Activated CD8-positive, alpha-beta memory T cell treated with anti-CD3 and anti-CD28 coated beads, Interleukin-2, amount 50 U/mL, for 48 hours (primary cell): ENCODE data around the gene FCGR3A.
"Not testable (repeated sequence)": the region's sequence is repeated elsewhere in the genome, so short reads cannot be mapped to it uniquely, and the experiment has no call there.

Experiments
- DNase-seq: peaks from one replicate; pipeline ENCODE4 v3.0.0-alpha.2; 2020

Gene FCGR3A

GRCh38 chr1:161549652-161550051 is at the start of gene FCGR3A:
Gene FCGR3A, minus strand, starts transcription at chr1:161549818. Its CDS starts 82 bp downstream, at chr1:161549736.
- no peak for DNase-seq

- DNase-seq, result not testable (repeated sequence)
Observed at GRCh38 chr1:161597077-161597476, 47.5 kb upstream of the FCGR3A start.

DNA sequence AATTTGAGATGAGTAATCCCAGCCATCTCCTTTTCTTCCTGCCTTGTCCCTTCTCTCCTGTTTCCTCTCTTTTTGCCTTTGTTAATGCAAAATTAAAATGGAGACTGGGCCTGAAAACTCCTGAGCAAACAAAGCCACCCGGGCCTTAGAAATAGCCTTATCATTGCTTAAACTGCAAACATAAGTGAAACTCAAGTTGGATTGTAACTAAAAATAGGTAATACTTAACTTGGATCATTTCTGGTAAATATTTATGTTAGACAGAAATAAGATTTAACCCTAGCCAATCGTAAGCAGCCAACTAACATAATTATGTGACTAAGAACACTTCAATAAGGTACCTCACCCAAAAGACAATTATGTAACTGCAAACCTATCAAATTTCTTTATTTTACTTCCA is 46.0 kb upstream of the FCGR3A start:
- not testable (repeated sequence) for DNase-seq

- DNase-seq, result not testable (repeated sequence)
Observed at GRCh38 chr1:161595173-161595572, 45.6 kb upstream of the FCGR3A start.

- not testable (repeated sequence) for DNase-seq
Observed at GRCh38 chr1:161594269-161594984, 44.8 kb upstream of the FCGR3A start.

GRCh38 chr1:161593092-161593755 is 43.6 kb upstream of the FCGR3A start:
- not testable (repeated sequence) for DNase-seq

- DNase-seq, result not testable (repeated sequence)
Observed at GRCh38 chr1:161592586-161592985, 43.0 kb upstream of the FCGR3A start.

DNA sequence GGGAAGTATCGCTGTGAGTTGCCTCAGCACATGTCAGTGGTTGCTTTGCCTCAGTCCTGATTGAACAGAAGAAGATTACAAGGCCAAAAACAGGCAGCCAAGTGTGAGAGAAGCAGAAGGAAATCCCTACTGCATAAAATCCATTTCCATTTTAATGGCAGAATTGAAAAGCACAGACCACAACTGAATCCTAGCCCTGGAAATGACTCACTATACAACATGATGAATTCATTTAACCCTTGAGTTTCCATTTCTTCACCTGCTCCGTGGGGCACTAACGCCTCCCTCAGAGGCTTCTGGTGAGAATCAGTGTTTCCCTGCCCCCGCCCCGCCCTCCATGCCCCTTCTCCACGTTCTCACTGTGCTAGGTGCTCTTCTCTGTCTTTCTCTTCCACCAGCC is 40.3 kb upstream of the FCGR3A start:
- not testable (repeated sequence) for DNase-seq

GRCh38 chr1:161589365-161589764 is 39.7 kb upstream of the FCGR3A start:
- not testable (repeated sequence) for DNase-seq

DNA sequence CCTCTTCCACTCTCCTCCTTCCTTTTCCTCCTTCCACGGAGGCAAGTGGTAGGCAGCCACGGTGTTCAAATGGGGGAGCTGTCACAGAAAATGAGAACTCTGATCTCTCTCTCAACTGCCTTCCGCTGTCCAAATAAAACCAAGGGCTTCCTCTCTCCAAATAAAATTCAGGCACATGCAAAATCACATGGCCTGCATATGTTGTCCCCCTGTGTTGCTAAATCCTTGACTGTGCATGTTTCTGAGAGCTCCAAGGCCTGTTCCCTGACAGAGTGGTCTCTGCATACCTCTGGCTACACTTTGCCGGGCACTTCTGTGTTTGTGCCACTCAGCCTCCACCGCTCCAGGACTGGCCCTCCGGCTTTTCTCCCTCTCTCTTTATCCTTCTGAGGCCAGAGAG is 39.0 kb upstream of the FCGR3A start:
- not testable (repeated sequence) for DNase-seq

DNA sequence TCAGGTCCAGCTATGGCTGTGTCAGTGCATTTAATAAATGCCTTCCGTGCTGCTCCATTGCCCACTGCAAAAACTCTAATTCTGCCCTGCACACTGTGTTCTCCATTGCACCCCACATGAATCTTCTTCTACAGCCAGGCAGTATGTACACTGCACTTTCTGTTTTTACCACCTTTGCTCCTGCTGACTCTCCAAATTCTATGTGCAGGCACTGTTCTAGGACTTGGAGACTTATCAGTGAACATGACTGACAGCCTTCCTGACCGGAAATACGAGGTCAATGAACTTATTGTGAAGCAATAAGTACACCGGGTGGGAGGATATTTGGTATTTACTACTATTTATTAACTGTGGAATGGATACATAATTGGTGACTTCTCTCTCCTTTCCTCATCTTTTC is 33.3 kb upstream of the FCGR3A start:
- DNase-seq, result not testable (repeated sequence)

DNA sequence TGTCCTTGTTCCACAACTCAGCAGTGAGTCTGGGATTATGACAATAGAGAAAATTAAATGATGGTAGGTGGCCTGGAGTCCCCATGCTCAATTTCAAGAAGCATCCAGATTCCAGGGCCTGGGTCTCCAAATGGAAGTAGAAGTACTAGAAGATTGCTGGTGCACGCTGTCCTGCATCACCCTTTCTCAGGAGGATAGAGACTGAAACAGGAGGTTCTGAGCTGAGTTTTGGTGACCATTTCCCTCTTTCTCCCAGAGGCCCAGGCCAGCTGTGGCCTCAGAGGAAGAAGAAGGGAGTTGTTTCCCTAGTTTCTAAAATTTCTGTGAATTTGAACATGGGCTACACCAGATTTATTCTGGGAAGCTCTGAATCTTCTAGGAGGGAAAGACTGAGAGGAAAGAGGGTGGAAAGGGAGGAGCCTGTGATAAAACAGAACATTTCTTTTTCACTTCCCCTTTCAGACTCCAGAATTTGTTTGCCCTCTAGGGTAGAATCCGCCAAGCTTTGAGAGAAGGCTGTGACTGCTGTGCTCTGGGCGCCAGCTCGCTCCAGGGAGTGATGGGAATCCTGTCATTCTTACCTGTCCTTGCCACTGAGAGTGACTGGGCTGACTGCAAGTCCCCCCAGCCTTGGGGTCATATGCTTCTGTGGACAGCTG is 31.4 kb upstream of the FCGR3A start:
- not testable (repeated sequence) for DNase-seq

- not testable (repeated sequence) for DNase-seq
Observed at GRCh38 chr1:161579856-161580507, 30.4 kb upstream of the FCGR3A start.

DNA sequence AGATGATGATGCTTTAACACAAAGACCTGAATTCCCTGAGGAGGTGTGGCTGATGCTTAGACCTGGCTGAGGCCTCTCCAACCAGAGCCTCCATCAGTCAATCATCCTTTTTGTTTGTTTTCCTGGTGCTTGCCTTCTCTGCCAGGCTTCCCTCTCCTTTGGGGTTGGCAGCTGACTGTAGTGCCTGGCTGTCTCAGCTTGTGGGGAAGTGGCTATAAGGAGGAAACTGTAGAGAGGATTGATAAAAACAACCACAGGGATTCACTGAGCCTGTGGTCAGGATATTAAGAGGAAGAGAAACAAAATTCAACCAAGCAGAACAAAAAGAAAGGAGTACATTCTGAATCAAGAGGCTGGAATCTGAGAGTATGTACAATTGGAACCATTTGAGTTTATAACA is 27.1 kb upstream of the FCGR3A start:
- not testable (repeated sequence) for DNase-seq

GRCh38 chr1:161571703-161572102 is 22.1 kb upstream of the FCGR3A start:
- not testable (repeated sequence) for DNase-seq

DNA sequence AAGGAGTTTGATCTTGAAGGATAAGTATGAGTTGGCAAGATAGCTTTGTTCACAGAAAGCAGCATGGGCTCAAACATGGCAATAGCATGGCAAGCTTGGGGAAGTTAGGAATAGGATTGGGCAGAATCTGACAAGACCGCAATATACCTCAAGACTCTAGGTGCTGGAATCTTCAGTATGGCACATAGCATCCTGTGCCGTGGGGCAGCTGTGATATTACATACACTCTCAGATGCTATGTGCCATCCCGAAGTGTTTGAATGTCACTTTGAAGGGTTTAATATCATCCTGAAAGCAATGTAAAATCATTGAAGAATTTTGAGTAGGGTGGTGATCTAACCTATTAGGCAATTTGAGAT is 17.0 kb upstream of the FCGR3A start:
- not testable (repeated sequence) for DNase-seq

DNA sequence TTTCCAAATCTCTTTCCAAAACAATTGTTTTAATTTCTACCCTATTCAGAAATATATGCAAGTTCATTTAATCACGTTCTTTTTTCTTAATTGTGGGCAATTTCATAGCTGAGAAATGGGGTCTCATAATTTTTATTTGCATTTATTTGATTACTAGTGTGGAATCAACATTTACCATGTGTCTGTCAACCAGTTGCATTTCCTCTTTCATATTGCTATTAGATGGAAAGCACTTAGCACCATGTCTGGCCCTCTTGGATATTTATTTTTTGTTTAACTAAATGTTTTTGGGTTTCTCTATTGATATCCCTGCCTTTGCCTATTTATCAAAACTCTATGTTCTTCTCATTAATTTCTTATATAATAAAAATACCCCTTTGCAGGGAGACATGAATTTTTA is 13.9 kb upstream of the FCGR3A start:
- not testable (repeated sequence) for DNase-seq

- not testable (repeated sequence) for DNase-seq
Observed at GRCh38 chr1:161562441-161562840, 12.8 kb upstream of the FCGR3A start.

DNA sequence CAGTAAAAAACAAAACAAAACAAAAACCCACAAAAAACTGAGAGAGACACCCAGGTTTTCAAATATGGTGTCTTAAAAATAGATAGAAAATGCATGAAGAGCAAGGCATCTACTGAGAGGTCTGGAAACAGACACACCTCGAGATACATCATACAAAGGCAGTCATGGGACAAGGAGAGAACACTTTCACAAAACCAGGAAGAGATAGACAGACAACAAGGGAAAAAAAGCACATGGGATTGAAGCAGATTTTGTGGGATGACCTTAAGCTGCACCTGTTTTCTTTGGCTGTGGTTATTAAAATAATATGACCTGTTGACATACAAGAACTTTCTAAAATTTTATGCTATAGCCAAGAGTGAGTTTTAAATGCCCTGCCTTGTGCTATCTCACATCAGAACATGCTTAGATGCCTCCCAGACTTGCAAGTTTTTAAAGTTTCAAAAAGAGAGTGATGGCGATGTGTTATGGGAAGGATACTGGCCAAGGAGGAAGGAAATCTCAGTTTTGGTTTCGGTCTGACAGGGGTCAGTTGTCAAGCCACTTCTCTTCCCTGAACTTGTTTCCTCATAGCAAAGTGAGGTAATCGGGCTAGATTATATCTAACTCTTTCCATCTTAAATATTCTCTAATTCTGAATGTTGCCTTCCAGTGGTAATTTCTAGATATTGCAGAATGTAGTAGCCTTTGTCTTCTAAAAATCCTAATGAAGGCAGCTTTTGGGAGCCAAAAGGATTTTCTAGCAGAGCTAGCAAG is 11.5 kb upstream of the FCGR3A start:
- not testable (repeated sequence) for DNase-seq

- not testable (repeated sequence) for DNase-seq
Observed at GRCh38 chr1:161557506-161558450, 8.2 kb upstream of the FCGR3A start.

DNA sequence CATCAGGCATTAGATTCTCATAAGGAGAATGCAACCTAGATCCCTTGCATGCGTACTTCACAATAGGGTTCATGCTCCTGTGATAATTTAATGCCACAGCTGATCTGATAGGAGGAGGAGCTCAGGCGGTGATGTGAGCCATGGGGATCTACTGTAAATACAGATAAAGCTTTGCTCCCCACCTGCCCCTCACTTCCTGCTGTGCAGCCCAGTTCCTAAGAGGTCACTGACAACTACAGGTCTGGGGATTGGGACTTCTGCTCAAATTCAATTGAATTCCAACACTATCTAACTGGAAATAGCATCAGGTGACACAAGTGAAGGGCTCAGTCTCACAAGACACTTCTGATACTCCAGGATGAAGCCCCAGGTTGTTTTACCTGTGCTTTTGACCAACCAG is 7.4 kb upstream of the FCGR3A start:
- not testable (repeated sequence) for DNase-seq
